Measurements from ENCODE around the gene NGEF.

Gene NGEF

DNA sequence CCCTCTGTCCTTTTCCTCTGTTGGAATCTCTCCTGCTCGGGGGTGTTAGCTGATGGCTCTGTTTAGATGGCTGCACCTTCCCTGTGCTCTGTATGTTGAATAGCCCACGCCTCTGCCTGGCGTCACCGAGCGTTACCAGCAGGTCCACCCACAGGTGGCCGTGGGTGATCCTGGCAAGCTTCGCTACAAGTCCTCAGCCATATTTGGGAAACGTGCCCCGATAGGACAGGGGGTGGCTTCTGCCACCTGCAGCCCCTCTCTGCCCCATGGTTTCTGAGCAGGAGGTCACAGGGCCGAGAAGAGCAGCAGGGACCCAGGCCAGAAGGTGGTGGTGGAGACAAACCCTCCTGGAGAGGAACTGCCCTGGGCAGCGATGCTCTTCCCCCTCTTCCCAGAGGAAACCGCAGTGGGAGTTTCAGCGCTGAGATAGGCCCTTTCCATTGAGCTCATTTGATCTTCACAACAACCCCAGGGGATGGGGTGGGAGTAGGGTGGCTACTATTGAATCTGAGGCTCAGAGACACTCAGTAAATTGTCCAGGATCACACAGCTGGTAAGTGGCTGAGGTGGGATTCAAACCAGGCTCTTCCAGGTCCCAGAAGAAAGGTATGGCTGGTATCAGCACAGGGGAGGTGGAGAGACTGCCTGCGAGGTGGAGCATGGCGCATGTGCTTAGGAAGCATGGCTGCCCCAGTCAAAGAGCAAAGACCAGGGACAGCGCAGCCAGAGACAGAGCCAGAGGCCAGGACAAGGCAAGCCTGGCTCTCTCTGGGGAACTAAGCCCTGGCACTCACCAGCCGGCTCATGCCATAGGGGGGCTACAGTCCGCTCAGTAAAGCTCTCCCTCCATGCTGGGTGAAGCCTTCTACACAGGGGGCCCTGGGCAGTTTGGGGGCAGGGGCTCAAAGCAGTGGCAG, 15.0 kb downstream of the NGEF start:
- no peak for DNase-seq

DNA sequence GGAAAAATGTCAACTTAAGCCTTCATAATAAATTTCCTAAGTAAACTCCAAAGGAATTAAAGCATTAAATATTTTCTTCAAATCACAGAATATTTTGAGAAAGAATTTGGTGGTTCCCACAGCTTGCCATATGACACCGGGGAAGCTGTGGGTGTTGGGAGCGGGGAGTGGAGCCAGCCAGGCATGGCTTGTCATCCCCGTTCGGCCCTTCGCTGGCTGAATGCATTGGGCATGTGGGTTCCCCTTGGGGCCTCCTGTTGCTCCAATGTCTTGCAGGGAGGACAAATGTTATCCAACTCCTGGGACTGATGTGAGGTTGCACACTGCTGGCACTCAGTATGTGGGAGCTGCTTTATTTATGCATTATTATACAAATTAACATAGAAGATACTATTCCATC, 18.6 kb downstream of the NGEF start:
- no peak for DNase-seq

DNA sequence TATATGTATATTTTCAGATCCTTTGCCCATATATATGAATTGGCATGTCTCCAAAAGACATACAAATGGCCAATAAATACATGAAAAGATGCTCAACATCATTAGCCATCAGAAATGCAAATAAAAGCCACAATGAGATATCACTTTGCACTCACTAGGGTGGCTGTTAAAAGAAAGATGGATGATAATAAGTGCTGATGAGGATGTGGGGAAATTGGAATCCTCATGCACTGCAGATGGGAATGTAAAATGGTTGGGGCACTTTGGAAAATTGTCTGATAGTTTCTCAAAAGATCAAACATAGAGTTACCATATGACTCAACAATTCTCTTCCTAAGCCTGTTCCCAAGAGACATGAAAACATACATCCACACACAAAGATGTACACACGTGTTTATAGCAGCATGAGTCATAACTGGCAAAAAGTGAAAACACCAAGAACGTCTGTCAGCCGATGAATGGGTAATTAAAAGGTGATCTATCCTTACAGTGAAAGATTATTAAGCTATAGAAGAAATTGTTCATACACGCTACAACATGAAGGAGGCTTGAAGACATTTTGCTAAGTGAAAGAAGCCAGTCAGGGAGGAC, 19.7 kb downstream of the NGEF start:
- no peak for DNase-seq

DNA sequence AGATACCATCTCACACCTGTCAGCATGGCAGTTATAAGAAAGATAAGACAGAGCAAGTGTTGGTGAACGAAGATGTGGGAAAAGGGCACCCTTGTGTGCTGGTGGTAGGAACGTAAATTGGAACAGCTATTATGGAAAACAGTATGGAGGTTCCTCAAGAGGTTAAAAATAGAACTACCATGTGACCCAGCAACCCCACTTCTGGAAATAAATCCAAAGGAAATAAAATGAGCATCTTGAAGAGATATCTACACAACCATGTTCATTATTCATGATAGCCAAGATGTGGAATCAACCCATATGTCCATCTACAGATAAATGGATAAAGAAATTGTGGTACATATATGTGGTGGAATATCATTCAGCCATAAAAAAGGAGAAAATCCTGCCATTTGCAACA, 26.9 kb downstream of the NGEF start:
- no peak for DNase-seq

DNA sequence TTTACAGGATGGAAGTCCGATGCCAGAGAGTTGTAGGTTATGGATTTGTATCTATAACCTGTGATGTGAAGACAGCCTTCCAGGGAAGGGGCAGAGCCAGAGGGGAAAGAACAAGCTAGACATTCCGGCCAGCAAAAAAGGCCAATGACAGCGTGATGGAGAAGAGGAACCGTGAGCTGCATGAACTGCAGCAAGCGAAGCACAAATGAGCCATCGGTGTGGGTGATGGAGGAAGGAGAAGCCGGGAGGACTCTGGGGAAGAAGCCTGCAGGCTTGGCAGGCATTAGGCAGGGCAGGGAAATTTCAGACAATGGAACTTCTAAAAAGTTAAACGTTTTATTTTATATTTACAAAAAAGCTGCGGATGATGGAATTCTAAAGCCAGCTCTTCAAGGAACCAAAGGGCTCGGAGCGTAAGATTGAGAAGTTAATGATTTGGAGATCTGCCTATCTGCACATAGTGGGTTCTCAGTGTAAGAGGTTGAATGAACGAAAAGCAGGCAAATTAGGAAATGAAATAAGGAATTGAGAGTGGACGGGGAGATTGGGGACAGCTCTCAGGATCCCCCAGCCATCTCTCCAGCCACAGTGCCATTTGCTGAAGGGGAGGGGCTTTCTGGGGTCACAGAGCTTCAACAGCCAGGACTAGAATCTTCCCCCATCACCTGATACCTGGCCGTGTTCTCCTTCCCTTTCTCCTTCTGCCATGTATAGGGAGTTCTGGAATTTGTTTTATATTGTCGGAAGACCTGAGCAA, 28.4 kb downstream of the NGEF start:
- DNase-seq = no peak

DNA sequence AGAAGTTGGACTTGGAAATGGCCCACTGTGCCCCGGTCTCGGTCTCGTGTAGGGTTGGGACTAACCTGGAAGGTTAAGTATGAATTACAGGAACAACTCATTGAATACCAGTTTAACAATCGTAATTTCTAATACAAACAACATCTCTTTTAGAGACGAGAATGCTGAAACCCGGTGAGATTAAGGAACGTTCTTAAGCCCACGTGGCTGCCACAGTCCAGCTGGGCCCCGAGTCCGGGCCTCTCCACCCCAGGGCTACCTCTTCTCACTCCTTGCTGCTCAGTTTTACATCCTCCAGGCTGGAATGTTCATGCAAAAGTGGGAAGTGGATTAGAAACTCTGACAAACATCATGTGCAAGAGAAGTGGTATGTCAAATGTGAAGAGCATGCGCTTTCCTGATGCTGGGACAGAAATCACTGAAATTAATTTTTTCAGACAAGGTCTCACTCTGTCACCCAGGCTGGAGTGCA, 29.4 kb downstream of the NGEF start:
- DNase-seq = no peak

DNA sequence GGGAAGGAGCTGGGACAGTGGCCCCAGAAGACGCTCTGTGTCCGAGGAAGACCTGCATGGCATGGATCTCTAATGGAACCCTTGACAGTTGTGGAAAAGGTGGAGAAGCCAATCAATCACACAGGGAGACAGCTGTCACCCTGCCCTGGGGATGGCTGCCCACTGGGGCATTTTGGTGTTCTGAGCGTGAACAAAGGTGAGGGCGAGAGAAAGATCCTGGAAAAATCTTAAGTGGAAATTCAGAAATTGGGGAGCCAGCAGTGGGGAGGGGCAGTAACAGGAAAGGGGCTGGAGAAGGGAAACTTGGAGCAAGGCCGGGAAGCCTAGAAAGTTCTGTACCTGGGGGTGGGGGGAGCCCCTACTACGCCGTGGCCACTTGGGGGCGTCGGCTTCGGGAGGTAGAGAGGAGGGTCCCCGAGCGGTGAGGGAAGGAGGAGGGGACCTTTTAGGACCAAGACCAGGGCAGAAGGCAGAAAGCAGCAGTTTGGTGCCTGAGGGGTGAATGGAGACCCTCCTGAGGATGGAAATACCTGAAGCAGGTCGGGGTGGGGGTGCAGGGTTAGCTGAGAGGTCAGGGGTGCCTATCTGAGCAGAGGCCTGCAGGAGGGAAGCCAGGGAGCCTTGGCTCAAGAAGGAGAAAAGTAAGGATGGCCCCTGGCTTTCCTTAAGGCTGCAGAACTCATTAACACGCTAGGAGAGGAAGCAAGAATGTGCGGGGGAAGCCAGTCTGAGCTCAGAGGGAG, 30.0 kb downstream of the NGEF start:
- no peak for DNase-seq

DNA sequence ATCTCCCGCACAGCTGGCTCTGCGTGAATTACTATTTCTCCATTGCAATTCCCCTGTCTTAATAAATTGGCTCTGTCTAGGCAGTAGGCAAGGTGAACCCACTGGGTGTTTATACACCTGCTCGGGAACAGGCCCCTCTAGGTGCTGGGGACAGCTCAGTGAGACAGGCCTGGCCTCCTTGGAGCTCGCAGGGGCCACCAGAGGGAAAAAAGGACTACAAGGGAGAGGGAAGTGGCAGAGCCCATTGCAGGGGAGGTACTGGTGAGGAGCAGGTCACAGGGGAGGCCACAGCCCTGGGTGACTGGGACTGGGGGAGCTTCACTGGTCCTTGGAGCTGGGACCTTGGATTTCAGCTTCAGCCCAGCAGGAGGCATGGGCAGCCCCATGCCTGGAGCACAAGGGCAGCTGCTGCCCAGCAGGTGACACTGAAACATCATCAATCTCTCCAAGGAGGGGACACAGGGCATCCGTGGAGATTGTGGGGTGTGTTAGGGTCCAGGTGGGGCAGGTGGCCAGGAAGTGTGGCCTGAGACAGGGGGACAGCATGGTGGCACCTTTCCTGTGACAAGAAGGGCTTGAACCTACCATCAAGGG, 31.2 kb downstream of the NGEF start:
- DNase-seq = no peak

DNA sequence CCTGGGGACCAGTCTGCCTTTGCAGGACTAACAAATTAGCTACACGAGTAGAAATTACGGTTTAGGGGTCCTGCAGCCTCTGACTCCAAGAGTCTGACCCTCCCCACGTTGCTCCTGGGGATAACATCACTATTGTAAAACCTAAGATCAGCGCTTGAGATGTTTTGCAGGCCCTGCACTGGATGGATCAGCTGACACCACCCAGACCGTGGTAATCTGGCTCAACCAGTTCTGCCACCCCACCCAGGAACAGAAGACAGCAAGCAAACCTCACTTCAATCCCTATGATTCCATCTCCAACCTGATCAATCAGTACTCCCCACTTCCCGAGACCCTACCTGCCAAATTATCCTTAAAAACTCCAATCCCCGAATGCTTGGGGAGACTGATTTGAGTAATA, 31.7 kb downstream of the NGEF start:
- no peak for DNase-seq

DNA sequence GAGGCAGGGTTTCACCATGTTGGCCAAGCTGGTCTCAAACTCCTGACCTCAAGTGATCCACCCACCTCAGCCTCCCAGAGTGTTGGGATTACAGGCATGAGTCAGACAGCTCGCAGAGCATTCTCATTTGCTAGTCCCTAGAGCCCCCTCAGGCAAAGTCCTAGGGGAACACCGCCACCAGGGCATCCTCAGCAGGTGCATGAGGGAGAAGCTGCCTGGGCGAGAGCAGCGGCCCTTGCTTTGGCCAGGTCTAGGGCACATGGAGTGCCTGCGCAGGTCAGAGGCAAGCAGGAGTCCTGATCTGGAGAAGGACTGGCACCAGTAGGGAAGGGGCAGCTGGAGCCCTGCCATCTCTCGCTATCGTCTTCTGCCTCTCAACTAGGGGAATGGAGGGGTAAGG, 32.4 kb downstream of the NGEF start:
- no peak for DNase-seq

DNA sequence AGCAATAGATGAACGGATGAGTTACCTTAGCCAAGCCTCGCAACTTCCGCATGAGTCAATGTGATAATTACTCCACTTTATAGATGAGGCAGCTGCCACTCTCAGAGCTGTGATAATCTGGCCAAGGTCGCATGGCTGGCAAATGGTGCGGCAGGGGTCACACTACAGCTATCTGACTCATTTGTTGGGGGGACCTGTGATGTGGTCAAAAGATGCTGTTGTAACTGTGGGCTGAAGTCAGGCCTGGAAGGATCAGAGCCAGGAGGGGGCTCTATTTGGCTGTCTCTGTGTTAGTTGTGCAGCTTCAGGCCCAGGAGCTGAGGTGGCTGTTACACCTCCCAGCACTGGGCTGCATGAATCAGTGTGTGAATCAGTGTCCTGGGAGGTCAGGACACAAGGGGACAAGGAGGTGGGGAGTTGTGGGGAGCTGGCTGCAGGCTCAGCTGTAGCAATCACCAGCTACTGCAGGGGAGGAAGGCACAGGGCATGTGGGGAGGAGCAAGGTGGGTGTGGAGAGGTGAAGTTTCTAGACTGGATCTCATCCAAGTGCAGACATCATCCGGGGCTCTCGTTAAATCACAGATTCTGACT, 33.1 kb downstream of the NGEF start:
- DNase-seq = no peak

DNA sequence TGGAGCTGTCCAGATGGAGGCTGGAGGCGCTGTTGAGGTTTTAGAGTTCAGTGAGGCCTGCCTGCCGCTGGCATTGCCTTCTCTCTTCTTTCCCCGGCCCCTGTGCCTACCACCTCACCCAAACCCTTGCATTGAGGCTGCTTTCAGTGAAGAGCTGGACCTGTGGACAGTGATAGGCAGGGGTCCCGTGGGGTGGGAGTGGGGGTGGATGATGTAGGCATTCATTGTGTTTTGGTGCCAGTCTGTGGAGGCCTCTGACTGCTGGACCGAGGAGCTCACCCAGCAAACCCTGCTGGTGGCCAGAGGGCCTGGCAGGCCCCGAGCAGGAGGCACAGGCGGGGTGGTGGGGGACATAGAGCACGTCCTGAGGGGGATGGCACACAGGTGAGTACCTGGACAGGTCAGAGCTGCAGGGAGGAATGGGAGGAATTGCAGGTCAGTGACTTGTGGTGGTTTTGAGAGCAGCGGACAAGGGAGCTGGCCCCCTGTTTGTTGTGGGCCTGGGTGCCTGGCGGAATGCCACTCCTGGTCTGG, 35.6 kb downstream of the NGEF start:
- DNase-seq = no peak

DNA sequence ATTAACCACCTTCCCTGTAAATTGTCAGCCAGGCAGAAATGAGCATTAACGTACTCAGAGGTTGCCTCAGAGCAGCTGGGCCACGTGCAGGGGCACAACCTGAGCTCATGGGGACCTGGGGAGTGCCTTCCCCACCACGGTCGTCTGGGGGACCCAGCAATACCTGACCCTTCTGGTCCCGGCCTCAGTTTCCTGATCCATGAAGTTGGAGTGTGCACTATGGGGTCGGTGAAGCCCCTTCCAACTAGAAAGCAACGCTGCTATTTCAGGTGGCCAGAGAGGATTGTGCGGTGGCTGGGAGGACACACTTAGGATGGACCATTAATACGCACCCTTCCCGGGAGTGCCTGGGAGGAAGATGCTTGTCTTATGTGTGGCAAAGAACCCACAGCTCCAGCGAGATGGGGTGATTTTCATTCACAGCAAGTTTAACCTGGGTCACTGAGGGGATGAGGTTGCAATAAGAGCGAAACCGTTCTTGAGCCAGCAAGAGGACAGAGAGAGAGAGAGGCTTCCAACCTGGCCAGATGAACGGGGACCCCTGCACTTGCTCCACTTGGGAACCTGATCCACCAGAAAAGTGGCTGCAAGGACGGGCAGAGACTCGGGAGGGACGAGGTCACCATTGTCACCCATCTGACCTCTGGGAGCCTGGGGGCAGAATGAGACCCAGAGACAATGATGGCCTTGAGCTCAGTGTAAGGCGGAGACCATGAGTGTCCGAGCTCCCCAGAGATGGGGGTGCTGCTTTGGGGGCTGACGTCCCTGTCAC, 36.2 kb downstream of the NGEF start:
- no peak for DNase-seq

DNA sequence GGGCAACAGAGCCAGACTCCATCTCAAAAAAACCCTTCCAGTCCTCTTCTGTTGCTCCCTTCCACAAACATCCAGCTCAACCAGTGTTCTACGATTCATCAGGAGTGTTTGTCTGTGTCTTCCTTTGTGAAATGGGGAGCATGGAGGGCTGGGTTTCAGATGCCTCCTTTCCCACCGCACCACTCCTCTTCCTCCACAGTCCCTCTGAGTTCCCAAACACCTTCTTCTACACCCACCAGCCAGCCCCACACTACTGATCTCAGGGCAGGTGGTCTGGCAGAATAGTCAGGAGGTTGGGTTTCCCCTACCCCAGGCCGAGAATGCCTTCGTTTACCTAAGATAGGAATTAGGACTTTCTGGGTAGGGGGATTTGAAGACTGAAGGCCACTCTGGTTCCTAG, 36.9 kb downstream of the NGEF start:
- no peak for DNase-seq

DNA sequence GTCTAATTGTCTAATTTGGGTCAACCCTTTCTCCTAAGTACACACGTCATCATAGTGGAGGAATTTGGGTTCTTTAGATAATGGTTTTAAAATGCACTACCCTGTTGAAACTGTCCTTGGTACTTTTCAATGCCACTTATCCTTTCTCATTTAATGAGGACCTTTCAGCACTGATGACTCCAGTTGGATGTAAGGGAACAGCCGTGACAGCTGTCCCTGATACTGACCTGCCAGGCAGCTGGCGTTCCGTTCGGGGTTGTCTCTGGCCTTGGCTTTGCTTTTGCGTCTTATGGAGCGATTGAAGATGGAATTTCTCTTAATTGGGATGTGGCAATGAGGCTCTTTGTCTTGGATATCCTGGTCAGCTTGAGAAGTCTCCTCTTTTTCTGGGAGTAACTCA, 38.7 kb downstream of the NGEF start:
- no peak for DNase-seq

DNA sequence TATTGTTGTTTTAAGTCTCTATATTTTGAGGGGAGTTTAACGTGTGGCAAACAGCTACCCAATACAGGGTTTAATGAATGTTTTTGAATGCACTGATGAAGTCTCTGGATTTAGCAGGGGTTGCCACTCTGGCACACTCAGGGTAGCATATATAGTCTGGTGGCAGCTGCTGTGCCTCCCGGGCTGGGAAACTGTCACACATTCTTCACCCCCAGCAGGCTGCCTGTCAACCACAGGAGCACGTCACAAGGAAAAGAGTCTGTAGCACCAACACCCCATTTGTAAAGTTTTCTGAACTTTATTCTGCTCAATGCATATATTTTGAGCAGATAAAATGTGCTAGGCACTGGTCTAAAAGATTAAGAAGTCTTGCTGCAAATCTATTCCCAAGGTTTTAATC, 39.3 kb downstream of the NGEF start:
- no peak for DNase-seq

DNA sequence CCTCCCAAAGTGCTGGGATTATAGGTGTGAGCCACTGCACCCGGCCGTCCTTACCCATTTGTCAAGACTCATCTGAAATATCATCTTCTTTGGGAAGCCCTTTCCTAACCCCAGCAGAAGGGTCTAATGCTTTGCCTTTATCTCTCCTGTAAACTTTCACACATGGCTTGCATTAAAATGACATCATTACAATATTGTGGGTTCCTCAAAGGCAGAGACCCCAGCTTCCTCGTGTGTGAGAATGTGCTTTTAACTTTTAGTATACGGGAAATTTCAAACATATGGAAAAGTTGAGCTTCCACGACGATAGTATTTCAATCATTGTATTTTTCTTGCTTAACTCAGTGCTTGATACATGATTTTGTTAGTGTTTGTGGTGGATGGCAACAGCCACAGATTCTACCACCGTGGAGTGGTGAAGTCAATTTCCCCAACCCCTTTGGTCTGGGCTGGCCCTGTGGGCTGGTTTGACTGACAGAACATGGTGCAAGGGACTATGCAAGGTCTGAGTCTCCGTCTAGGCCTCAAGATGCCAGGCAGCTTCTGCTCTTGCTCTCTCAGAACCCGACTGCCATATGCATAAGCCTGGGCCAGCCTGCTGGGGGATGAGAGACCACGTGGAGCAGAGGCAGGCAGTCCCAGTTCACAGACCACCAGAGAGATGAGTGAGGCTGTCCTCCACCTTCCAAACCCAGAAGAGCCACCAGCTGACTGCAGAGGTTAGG, 39.9 kb downstream of the NGEF start:
- DNase-seq = no peak

DNA sequence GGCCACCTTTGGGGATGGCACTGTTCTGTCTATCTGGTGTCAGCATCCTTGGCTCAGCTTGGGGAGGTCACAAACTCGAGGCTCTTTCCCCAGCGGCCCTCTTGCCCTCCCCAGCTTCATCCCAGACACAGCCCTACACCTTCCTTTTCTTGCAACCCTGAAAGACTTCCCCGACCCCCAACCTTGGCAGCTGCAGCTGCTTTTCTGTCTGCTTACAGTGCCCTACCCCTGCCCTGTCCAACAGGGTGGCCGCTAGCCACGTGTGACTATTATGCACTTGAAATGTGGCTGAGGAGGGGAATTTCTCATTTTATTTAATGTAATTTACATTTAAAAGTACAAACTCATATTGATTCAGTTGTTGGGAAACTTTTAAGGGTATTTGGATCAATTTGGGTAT, 41.3 kb downstream of the NGEF start:
- no peak for DNase-seq

DNA sequence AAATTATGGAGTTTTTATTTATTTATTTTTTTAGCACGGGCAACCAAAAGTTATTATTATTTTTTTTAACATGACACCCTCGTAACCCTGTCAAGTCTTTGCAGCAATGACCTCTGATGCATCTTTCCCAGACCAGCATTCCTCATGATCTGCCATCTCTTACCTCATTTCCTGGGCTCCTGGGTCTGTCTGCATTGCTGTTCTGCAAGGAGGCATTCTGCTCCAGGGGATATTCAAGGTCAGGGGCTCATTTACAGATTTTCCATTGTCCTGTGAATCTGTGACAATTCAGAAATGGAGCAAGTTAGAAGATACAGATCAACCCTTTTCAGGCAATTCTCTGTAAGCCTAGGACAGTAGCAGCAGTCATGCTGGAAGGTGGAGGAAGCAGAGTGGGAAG, 43.0 kb downstream of the NGEF start:
- no peak for DNase-seq

DNA sequence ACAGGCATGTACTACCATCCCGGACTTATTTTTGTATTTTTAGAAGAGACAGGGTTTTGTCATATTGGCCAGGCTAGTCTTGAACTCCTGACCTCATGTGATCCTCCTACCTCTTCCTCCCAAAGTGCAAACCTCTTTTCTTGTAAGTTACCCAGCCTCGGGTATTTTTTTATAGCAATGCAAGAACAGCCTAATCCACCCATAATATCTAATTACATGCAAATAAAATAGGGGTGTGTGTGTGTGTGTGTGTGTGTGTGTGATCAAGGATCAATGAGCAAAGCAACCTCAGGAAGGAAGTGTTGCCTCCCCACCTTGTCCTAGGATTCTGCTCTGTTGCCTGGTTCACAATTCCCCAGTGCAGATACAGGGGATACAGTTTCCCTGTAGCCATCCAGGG, 45.6 kb downstream of the NGEF start:
- no peak for DNase-seq
